Right cardiac atrium (tissue), 5 donors: ENCODE results near the gene LBHD2. TPM values are rescaled to one million over a fixed set of nuclear protein-coding genes. Genes with fewer than 3 reads are reported as not detected.
A peak's percentile ranks its signal among the peaks of the same experiment; 100 is the strongest.

Experiments
- ATAC-seq, 2 donors: fragments of 200-7000 bp; cut with Tn5 transposase; one replicate each; pipeline versions ENCODE4 v1.8.0 to v1.9.1; 2020; ENCODE audit warnings: moderate library complexity in 2 of 2, mild to moderate bottlenecking in 1 of 2
- DNase-seq, 3 donors: peaks; one replicate each; pipeline ENCODE4 v3.0.0-alpha.2; 2020
- H3K27ac ChIP-seq: one replicate; pipeline ENCODE4 v1.5.1; 2013; ENCODE audit warnings: mild to moderate bottlenecking, low read length, control low read depth, moderate library complexity
- H3K27me3 ChIP-seq: one replicate; pipeline ENCODE4 v1.6.1; 2013; ENCODE audit not compliant: control insufficient read depth, insufficient read depth
- H3K4me1 ChIP-seq: one replicate; pipeline ENCODE4 v1.6.1; 2013; ENCODE audit warnings: low read length; ENCODE audit not compliant: control insufficient read depth, insufficient read depth
- H3K4me3 ChIP-seq: one replicate; pipeline ENCODE4 v1.5.1; 2013; ENCODE audit warnings: low read length, control low read depth
- H3K9me3 ChIP-seq: one replicate; pipeline ENCODE4 v1.6.1; 2013; ENCODE audit warnings: low read length; ENCODE audit not compliant: control insufficient read depth
- WGBS: extraction: QIAGEN DNeasy Blood & Tissue Kit; methylation state at CpG from one replicate; pipeline ENCODE4 v1.1.7; 2013; 5-methylcytosine and 5-hydroxymethylcytosine counted together
- intact Hi-C, 4 donors: fragments of 100-400 bp; cut with DNase I; formaldehyde crosslinking; loops; one replicate each; pipeline versions ENCODE4 v1.11.0 to v1.14.0; 2022 to 2023
- polyA plus RNA-seq: library from polyadenylated mRNA; stranded (reverse); fragments of 200-250 nt; gene quantifications from one replicate; pipeline ENCODE4 v1.2.3, GENCODE V29; 2013
- total RNA-seq, 4 donors: library from RNA; stranded (reverse); fragmentation: NEBNext Ultra II Directional; extraction: Animal tissue kit (Norgen Biotek cat#: 25700); gene quantifications; one replicate each; pipeline ENCODE4 v1.2.1, GENCODE V29; 2021
- donor health status: healthy with polysubstance abuse.
- donor health status: DM: no; HTN: yes; CAD: no.
- donor health status: DM: no; HTN: no; CAD: no.
- donor health status: DM: no; HTN: yes; CAD: no; lungs with severe emphysema.
- donor health status: DM: yes; HTN: yes; CAD: no.

The LBHD2 gene
- total and polyA plus RNA-seq, 5 donors: not detected

DNA sequence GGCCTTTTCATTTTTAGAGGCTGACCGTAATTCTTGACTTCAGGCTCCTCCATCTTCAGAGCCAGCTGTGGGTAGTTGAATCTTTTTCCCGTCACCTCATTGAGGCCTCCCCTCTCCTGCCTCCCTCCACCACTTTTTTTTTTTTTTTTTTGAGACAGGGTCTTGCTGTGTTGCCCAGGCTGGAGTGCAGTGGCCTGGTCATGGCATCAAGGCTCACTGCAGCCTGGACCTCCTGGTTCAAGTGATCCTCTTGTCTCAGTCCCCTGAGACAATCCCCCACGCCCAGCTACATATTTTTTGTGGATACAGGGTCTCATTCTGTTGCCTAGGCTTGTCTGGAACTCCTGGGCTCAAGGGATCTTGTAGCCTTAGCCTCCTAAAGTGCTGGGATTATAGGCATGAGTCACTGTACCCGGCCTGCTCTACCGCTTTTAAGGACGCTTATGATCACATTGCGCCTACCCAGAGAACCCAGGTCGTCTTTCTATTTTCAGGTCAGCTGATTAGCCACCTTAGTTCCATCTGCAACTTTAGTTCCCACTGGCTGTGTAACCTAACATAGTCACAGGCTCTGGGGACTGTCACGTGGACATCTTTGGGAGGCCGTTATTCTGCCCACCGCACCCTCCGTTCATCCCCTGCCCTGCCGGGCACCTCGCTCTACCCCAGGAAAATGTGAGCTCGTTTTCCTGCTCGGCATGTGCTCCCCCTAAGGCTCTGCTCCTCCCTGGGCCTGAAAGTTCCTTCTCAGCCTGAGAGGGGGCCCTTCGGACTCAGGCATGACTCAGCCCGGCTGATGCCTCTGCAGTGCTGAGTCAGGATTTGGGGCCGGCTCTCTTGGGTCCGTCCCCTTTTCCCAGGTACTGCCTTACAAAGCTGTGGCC, 52.6 kb downstream of the LBHD2 start:
- H3K4me3 ChIP-seq: no peak overlapping the region
- DNase-seq: peak in 2 of 3 donors; percentile 55 to 73
- H3K27me3 ChIP-seq: no peaks in the 10 kb centered on the region
- intact Hi-C loops: no loop called here
- H3K9me3 ChIP-seq: no peaks in the 10 kb centered on the region
- peaks cover 3% of the 10 kb centered on the region for H3K4me1 ChIP-seq
- 73% methylated on average over 20 of the region's 20 CpGs for WGBS
- no peak overlapping the region for H3K27ac ChIP-seq
- peak; percentile 18 to 21 for ATAC-seq

DNA sequence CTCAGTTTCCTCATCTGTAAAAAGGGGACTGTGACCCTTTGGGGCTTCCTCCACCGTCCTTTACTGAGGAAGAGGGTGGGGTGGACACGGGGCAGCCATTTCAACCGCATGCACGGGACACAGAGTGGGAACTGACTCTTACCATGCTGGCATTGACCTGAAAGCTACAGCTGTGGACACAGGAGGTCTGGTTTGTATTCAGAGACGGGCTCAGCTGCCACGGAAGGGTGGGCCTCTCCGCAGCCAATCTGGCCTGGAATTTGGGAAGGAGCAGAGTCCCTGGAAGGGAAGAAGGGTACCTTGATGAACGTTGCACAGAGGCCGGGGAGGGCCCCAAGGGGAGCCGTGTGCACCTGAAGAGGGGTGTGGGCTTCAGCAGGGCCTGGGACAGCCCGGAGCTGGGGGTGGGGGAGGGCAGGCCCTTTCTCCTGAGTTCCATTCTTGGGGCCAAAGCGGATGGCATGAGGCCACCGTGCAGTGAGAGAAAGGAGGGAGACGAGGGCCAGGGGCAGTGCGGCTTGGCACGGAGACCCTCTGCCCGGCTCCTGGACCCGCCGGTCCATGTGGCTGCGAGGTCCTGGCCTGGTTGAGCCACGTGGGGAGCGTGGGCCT, 53.8 kb downstream of the LBHD2 start:
- no peak overlapping the region for H3K27ac ChIP-seq
- intact Hi-C loops: no loop called here
- 76% methylated on average over 22 of the region's 22 CpGs for WGBS
- DNase-seq: peak in 2 of 3 donors; percentile 64 to 75
- peaks cover 3% of the 10 kb centered on the region for H3K4me1 ChIP-seq
- ATAC-seq: peak; percentile 9 to 12
- no peaks in the 10 kb centered on the region for H3K27me3 ChIP-seq
- H3K4me3 ChIP-seq: no peak overlapping the region
- H3K9me3 ChIP-seq: no peaks in the 10 kb centered on the region

DNA sequence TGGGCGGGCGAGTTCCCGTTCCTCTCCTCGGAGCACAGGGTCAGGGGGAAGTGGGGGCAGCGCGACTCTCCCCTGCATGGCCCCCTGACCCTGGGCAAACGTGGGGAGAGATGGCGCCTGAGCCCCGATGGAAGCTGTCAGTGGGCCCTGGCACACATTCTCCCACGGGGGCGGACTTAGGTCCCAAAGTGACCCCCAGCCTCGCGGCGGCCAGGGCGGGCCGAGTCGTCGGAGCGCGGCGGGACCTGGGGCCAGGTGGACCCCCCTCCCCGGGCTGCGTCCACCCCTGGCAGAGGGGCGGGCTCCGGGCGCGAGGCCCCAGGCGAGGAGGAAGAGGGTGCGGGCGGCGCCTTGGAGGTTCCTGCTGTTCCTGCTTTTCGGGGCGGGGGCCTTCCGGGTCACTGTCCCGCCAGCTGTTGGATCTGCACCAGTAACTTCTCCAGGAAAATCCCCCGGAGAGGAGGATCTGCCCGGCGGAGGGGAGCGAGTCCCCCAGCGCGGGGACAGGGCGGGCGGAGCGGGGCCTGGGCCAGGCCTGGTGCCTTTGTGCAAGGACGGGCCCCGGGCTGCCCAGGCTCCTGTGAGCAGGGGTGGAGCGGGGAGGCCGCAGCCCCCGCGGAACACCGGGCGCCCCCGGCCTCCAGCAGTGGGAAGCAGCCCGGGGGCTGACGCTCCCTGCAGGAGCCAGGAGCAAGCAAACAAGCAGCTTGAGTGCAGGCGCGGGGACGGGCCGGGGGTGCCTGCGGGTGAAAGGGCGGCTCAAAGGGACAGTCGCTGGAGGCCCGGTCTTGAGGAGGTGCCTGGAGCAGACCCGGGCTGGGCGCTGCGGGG, 54.5 kb downstream of the LBHD2 start:
- ATAC-seq (peak; percentile 17 to 49), DNase-seq (peak; percentile 31 to 81 (median 77))
- 33% methylated on average over 66 of the region's 66 CpGs for WGBS
- H3K27me3 ChIP-seq: no peaks in the 10 kb centered on the region
- no peaks in the 10 kb centered on the region for H3K9me3 ChIP-seq
- no peak overlapping the region for H3K4me3 ChIP-seq
- H3K4me1 ChIP-seq: peaks cover 3% of the 10 kb centered on the region
- intact Hi-C loops: no loop called here
- H3K27ac ChIP-seq: no peak overlapping the region

DNA sequence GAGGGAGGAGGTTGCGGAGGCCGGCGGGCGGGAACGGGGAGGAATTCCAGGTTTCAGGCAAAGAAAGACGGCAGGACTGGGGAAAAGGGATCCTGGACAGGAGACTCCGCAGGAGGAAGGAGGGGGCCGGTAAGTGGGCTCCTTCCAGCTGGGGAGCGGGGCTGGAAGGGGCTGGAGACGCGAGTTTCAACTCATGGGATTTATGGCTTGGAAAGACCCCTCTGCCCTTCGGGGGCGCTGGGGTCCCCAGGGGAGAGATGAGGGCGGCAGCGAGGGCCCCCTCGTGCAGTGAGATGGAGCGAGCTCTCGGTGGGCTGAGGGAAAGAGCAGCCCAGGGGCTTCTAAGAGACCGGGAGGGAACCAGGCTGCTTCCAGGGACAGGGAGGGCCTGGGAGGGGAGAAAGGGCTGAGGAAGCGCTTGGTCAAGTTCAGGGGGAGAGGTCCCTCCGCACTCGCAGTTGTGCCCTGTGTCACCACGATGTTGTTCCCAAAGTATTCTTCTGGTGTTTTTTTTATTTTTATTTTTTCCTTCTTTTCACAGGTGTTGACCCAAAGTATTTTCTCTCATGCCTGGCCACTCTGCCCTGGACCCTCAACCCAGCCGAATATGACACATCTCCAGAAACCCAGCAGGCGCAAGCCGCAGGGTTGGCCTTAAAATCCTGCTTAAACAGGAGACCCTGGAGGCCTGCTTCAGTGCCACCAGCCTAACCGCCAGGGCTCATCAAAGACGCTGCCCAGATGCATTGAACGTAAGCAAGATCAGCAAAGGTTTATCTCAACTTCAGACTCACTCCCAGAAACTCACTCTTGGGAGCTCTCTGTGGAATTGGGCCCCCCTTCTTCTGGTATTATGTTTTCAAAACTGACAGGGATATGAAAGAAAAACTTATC, 55.4 kb downstream of the LBHD2 start:
- Histone ChIP-seq H3K4me1 (peaks cover 3% of the 10 kb centered on the region), H3K27ac (no peak overlapping the region), H3K27me3 (no peaks in the 10 kb centered on the region), H3K9me3 (no peaks in the 10 kb centered on the region), H3K4me3 (no peak overlapping the region)
- WGBS: 52% methylated on average over 29 of the region's 29 CpGs
- no peak for ATAC-seq
- intact Hi-C loops: no loop called here
- peak in 2 of 3 donors; percentile 33 to 57 for DNase-seq

Other genes starting within 250 kb of the LBHD2 start
- under 1 TPM in 2 of 4 donors, not detected in 2; 0.37 to 0.58 TPM for gene AMN, start 161.5 kb upstream of the LBHD2 start, total RNA-seq
- gene AMN, start 161.5 kb upstream of the LBHD2 start, polyA plus RNA-seq: 0.48 TPM
- 10 to 100 TPM; 67.0 to 82.5 (median 69.8) TPM for gene CDC42BPB, start 26.7 kb upstream of the LBHD2 start, total RNA-seq
- 42.5 TPM for gene CDC42BPB, start 26.7 kb upstream of the LBHD2 start, polyA plus RNA-seq
- gene EXOC3L4, start 10.5 kb downstream of the LBHD2 start, total RNA-seq: 1 to 10 TPM in 3 of 4 donors, under 1 TPM in 1; 0.63 to 2.5 (median 1.1) TPM
- 1.4 TPM for gene EXOC3L4, start 10.5 kb downstream of the LBHD2 start, polyA plus RNA-seq
- gene TNFAIP2, start 39.3 kb downstream of the LBHD2 start, total RNA-seq: 10 to 100 TPM; 41.5 to 51.3 (median 49.4) TPM
- gene TNFAIP2, start 39.3 kb downstream of the LBHD2 start, polyA plus RNA-seq: 46.7 TPM